DMS53 treated with DMSO at 0.1 percent for 48 hours (cell line): ENCODE data around the gene SLC25A2.
A peak's percentile ranks its signal among the peaks of the same experiment; 100 is the strongest.
"Not testable (repeated sequence)": the region's sequence is repeated elsewhere in the genome, so short reads cannot be mapped to it uniquely, and the experiment has no call there.

Experiments
- DNase-seq: peaks from one replicate; lab custom pipeline; 2025; ENCODE audit not compliant: unreplicated experiment; lab: John Stamatoyannopoulos, UW

SLC25A2 gene

GRCh38 chr5:141303756-141304155, at the start of gene SLC25A2:
Gene SLC25A2, minus strand, starts transcription at chr5:141304049. Its CDS starts 184 bp downstream, at chr5:141303865.
- DNase-seq: no peak

- DNase-seq: no peak
Observed at GRCh38 chr5:141351591-141351990, 47.7 kb upstream of the SLC25A2 start.

GRCh38 chr5:141349917-141350619, 46.2 kb upstream of the SLC25A2 start, which contains the start of gene PCDHGB1:
Gene PCDHGB1, plus strand, starts transcription at chr5:141350099. Its CDS starts 162 bp downstream, at chr5:141350261.
- peak; percentile 85 for DNase-seq

- DNase-seq: not testable (repeated sequence)
Observed at GRCh38 chr5:141346017-141346416, 42.2 kb upstream of the SLC25A2 start.

- no peak for DNase-seq
Observed at GRCh38 chr5:141345327-141345726, 41.5 kb upstream of the SLC25A2 start.

GRCh38 chr5:141343953-141344463, 40.2 kb upstream of the SLC25A2 start:
- DNase-seq: no peak

GRCh38 chr5:141343242-141343952, 39.5 kb upstream of the SLC25A2 start, which contains the start of gene PCDHGA3:
Gene PCDHGA3, plus strand, starts transcription at chr5:141343829. Its CDS starts 205 bp downstream, at chr5:141344034.
- no peak for DNase-seq

GRCh38 chr5:141342773-141343172, 38.9 kb upstream of the SLC25A2 start:
- no peak for DNase-seq

- not testable (repeated sequence) for DNase-seq
Observed at GRCh38 chr5:141340781-141341354, 37.0 kb upstream of the SLC25A2 start.

GRCh38 chr5:141338538-141339306, 34.9 kb upstream of the SLC25A2 start, which contains the start of gene PCDHGA2:
Gene PCDHGA2, plus strand, starts transcription at chr5:141338760.
- no peak for DNase-seq

- not testable (repeated sequence) for DNase-seq
Observed at GRCh38 chr5:141332571-141332970, 28.7 kb upstream of the SLC25A2 start.

- DNase-seq: peak; percentile 56
Observed at GRCh38 chr5:141330299-141331080, 26.6 kb upstream of the SLC25A2 start, which contains the start of gene PCDHGA1. Gene PCDHGA1, plus strand, starts transcription at chr5:141330514.

- DNase-seq: no peak
Observed at GRCh38 chr5:141328231-141328630, 24.4 kb upstream of the SLC25A2 start.

- peak; percentile 82 for DNase-seq
Observed at GRCh38 chr5:141326088-141326854, 22.4 kb upstream of the SLC25A2 start.

- no peak for DNase-seq
Observed at GRCh38 chr5:141322261-141322660, 18.4 kb upstream of the SLC25A2 start.

- DNase-seq: peak; percentile 87
Observed at GRCh38 chr5:141320225-141321169, 16.6 kb upstream of the SLC25A2 start, which contains the start of gene TAF7. Gene TAF7, minus strand, starts transcription at chr5:141320784. Its CDS starts 740 bp downstream, at chr5:141320044.

- DNase-seq: no peak
Observed at GRCh38 chr5:141319699-141320098, 15.8 kb upstream of the SLC25A2 start.

GRCh38 chr5:141319202-141319601, 15.4 kb upstream of the SLC25A2 start:
- DNase-seq: no peak
